H1 (cell line): ENCODE data around the gene TYW5. TPM values are rescaled to one million over a fixed set of nuclear protein-coding genes. Genes with fewer than 3 reads are reported as not detected.

Experiments used
- BRCA1 ChIP-seq: IDR thresholded peaks from 2 replicates; pipeline ENCODE4 v1.6.1; 2012; ENCODE audit warnings: low read depth, low read length, improper control_type of control experiment
- SP4 ChIP-seq: IDR thresholded peaks from 2 replicates; pipeline ENCODE4 v1.6.1; 2012; ENCODE audit warnings: low read length, inconsistent platforms
- TCF12 ChIP-seq: IDR thresholded peaks from 2 replicates; pipeline ENCODE4 v1.6.1; 2011; ENCODE audit warnings: low read depth, mild to moderate bottlenecking, low read length
- polyA plus RNA-seq, 7 experiments: library from polyadenylated mRNA; depleted of rRNA in 3 of 7; stranded (reverse) in 5 of 7; unstranded in 2 of 7; fragments of >200 nt in 5 of 7; fragments of 200-250 nt in 2 of 7; gene quantifications; 1 replicate in 5 of 7; 2 replicates in 1 of 7; 4 replicates in 1 of 7; pipeline versions ENCODE4 v1.2.1 to v1.2.3, GENCODE V29; 2011 to 2013; ENCODE audit warnings: missing spikeins in 2 of 7, mixed read lengths in 2 of 7
- total RNA-seq: library from RNA; stranded (reverse); fragmentation: NEBNext Ultra II Directional; extraction: Animal tissue kit (Norgen Biotek cat#: 25700); gene quantifications from 2 replicates; pipeline ENCODE4 v1.2.1, GENCODE V29; 2021

TYW5 gene
- total and polyA plus RNA-seq, 2 of the 8 experiments (the other 6 are each of a cell fraction or from before 2014, with no cell fraction given): 5.4 to 11.3 TPM

- TF ChIP-seq TCF12 (no peak), SP4 (no peak), BRCA1 (no peak)
Observed at GRCh38 chr2:199962203-199962602, 6.9 kb upstream of the TYW5 start (continued).
